Esophagus squamous epithelium (tissue), 4 donors: ENCODE measurements around the gene ESR1.

Source experiments
- POLR2A ChIP-seq, 4 donors: fragments of 450-650 bp; IDR thresholded peaks; one replicate each; pipeline ENCODE4 v1.6.1; 2017; ENCODE audit warnings: antibody characterized with exemption in 4 of 4, mild to moderate bottlenecking in 4 of 4, moderate library complexity in 3 of 4
- TF ChIP-seq, protein P1 (sequence below), 6 experiments: fragments of 450-650 bp in 4 of 6; fragments of 200-600 bp in 2 of 6; sonication (generic) in 2 of 6; IDR thresholded peaks; one replicate each; pipeline ENCODE4 v1.5.1; 2016 to 2019; ENCODE audit warnings: antibody characterized with exemption in 6 of 6, mild to moderate bottlenecking in 4 of 6, moderate library complexity in 4 of 6

DNA sequence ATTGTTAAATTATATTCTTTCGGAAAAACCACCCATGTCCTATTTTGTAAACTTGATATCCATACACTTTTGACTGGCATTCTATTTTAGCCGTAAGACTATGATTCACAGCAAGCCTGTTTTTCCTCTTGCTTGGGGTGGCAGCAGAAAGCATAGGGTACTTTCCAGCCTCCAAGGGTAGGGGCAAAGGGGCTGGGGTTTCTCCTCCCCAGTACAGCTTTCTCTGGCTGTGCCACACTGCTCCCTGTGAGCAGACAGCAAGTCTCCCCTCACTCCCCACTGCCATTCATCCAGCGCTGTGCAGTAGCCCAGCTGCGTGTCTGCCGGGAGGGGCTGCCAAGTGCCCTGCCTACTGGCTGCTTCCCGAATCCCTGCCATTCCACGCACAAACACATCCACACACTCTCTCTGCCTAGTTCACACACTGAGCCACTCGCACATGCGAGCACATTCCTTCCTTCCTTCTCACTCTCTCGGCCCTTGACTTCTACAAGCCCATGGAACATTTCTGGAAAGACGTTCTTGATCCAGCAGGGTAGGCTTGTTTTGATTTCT is 2.1 kb upstream of the ESR1 start:
- TF ChIP-seq, protein P1, sequence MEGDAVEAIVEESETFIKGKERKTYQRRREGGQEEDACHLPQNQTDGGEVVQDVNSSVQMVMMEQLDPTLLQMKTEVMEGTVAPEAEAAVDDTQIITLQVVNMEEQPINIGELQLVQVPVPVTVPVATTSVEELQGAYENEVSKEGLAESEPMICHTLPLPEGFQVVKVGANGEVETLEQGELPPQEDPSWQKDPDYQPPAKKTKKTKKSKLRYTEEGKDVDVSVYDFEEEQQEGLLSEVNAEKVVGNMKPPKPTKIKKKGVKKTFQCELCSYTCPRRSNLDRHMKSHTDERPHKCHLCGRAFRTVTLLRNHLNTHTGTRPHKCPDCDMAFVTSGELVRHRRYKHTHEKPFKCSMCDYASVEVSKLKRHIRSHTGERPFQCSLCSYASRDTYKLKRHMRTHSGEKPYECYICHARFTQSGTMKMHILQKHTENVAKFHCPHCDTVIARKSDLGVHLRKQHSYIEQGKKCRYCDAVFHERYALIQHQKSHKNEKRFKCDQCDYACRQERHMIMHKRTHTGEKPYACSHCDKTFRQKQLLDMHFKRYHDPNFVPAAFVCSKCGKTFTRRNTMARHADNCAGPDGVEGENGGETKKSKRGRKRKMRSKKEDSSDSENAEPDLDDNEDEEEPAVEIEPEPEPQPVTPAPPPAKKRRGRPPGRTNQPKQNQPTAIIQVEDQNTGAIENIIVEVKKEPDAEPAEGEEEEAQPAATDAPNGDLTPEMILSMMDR (IDR thresholded peaks at IDR 0.05) = no peak
- no peak for TF ChIP-seq POLR2A (IDR thresholded peaks at IDR 0.05)
